CD4-positive, alpha-beta T cell treated with Interleukin-4 for 1 hour (primary cell): ENCODE results near the gene CALM1.

Experiments used
- DNase-seq, 2 donors: peaks; one replicate each; pipeline ENCODE4 v3.0.0-alpha.2; 2020 to 2022

CALM1 gene

DNA sequence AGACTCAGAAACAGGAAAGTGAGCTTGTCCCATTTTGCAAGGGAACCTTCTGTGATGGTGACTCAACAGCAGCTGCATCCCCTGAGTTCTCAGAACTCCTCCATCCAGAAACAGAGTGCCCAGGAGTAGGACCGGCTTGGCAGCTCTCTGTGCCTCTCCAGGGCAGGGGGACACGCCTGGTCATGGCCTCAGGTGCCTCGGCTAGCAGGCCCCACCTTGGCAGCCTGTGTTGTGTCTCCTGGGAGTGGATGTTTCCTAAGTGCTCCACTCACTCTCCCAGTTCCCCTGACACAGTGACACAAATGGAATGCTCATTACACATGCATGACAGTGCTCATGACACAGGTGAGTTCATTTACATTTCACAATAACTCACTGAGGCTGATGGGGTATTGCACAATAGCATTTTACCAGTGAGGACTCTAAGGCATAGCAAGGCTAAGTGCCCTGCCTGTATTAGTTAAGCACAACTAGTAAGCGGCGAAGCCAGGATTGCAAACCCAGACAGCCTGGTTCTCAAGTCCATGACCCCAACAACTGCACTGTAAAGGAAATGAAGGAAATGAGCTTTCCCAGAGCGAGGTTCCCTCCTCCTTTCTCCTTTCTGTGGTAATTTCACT is 47.4 kb downstream of the CALM1 start:
- DNase-seq, result no peak

DNA sequence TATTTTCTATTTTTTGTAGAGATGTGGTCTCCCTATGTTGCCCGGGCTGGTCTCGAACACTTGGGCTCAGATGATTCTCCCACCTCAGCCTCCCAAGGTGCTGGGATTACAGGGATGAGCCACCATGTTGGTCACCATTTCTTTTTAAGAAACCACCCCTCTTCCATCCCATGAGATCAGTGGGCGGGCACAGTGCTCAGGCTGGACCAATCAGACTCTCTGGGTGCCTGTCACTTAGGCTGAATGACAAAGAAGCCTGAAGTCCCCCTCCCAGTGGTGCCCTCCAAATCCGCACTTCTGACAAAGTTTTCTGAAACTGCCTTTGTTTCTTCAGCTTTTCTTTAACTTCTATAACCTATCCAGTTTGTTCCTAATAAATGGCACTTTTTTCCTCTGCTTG is 48.2 kb downstream of the CALM1 start:
- no peak for DNase-seq

DNA sequence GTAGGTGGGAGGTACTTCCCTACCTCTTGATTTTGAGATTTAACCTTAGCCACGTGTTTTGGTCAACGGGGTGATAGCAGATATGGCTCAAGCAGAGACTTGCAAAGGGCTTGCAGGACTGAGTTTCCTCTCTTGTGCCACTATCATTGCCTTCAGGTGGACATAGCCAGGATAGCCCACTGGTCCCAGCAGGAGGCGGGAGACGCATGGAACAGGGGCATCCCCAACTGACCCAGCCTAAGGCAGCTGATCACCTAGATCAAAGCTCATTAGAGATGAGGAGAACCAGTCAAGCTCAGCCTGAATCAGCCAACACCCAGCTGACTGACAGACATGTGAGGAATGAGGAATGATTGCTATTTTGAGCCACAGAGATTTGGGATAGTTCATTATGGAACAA is 49.6 kb downstream of the CALM1 start:
- no peak for DNase-seq

GRCh38 chr14:90447720-90448497 is 51.1 kb downstream of the CALM1 start:
- DNase-seq, result no peak

DNA sequence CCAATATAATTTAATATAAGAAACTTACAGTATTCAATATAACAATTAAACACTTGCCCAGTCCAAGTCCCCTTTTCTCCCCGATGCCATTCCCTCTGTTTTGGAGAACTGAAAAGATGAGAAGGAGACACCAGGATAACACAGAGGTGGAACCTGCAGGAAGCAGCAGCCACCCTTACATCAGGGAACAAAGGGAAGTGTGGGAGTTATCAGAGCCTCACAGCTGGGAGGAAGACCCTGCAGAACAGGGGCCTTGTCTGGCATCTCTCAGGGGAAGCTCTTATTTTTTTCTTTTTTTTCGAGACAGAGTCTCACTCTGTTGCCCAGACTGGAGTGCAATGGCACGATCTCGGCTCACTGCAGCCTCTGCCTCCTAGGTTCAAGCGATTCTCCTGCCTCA is 52.6 kb downstream of the CALM1 start:
- no peak for DNase-seq

GRCh38 chr14:90450151-90450550 is 53.3 kb downstream of the CALM1 start:
- no peak for DNase-seq

GRCh38 chr14:90450667-90451066 is 53.8 kb downstream of the CALM1 start:
- no peak for DNase-seq

- no peak for DNase-seq
Measured at GRCh38 chr14:90451443-90451842, 54.6 kb downstream of the CALM1 start.

DNA sequence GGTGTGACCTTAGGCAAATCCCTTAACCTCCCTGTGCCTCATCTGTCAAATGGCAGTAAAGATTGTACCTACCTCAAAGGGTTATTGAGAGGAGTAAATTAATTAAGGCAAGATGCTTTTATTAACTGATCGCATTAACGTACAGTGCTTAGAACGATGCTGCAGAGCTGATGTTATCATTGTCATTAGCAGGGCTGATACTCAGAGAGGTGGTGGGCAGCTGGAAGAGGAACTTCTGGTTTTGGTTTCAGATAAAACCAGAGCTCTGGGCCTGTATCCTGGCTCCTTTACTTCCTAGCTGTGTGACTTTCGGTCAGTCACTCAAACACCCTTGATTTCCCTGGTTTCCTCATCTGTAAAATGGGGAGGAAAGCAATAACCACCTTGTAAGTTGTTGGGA is 55.1 kb downstream of the CALM1 start:
- no peak for DNase-seq

DNA sequence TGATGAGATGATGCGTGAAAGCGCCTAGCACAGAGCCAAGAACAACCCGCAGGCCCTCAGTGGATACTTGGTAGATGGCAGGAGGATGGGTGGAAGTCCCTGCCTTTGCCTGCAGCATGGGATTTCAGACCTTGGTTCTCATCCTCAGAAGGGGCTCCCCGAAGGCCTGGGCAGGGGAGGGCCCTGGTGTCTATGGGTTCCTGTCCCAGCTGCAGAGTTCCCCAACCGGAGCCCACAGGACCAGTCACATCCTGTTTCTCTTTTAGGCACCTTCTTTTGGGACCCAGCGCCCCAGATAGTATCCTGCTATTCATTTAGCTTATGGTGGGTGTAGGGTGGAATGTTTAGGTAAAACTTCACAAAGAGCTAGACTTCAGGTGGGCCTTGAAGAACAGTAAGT is 55.5 kb downstream of the CALM1 start:
- no peak for DNase-seq

- DNase-seq, result no peak
Measured at GRCh38 chr14:90453401-90453951, 56.6 kb downstream of the CALM1 start.

DNA sequence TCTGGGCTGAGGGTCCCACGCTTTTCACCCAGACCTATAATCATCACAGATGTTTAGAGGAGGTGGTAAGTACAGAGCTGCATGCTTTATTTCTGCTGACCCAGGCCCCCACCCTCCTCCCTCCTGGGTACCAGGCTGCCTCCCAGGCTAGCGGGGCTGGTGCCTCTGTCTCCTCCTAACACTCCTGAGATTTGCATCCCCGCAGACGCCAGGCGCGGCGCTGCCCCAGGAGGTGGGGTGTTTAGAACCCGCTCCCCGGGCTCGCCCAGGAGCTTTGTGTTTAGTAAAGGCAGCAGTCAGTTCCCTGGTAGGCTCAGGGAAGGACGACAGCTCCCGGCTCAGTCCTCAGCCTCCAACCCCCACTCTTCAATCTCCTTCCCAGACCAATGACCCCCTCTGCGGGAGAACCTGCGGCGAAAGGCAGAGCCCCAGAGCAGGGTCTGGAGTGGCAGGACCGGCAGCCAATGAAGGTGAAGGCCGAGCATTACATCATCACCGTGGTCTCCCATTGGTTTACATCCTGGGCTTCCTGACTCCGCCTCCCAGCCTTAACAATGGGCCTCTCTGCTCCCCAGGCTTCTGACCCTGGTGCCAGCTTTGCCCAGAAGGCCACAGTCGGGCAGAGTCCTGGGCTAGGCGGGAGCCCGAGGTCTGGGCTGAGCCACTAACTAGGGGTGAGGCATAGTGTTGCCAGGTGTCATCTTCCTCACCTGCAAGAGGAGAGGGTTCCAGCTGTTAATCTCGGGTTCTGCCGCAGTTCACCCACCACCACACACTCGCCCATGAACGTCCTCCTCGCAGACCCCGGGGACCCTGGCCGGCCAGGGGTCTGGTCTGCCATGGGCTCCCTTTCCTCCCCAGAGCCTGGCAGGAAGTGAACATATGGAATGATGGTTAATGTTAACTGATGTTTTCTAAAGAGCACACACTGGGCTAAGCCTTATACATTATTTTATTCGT is 57.5 kb downstream of the CALM1 start:
- DNase-seq, result no peak

- no peak for DNase-seq
Measured at GRCh38 chr14:90455100-90455571, 58.3 kb downstream of the CALM1 start.

DNA sequence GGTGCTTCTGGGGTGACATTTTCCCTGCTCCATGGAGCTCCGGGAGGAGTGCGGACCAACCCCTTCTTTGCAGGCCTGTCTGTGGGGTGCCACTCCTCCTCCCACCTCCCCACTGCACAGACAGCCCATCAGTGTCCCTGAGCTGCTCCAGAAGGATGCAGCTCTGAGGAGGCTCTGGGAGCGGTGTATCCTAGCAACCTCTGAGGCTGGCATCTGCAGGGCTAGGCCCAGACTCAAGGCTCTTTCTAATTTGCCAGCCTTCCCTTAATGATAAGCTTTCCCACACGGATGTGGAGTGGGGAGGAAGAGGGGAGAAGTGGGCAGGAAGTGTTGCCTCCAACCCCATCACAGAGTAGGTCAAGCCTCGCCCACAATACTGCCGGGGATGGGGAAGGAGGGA is 59.7 kb downstream of the CALM1 start:
- no peak for DNase-seq

GRCh38 chr14:90457186-90457585 is 60.4 kb downstream of the CALM1 start:
- DNase-seq, result no peak
